Spleen (tissue), 7 donors: ENCODE measurements around the gene GAGE10.

Experiments
- POLR2A ChIP-seq, 3 donors: fragments of 450-650 bp; IDR thresholded peaks; one replicate each; pipeline ENCODE4 v1.5.1; 2017; ENCODE audit warnings: antibody characterized with exemption in 3 of 3, mild to moderate bottlenecking in 1 of 3
- TF ChIP-seq, protein P1 (sequence below), 11 experiments: fragments of 200-600 bp in 7 of 11; fragments of 450-650 bp in 4 of 11; sonication (generic) in 4 of 11; IDR thresholded peaks in 8 of 11; conservative IDR thresholded peaks in 3 of 11; 1 replicate in 7 of 11; 2 replicates in 4 of 11; pipeline versions ENCODE4 v1.4.0 to v1.8.0; 2016 to 2021; ENCODE audit warnings: antibody characterized with exemption in 11 of 11, inconsistent platforms in 4 of 11, mild to moderate bottlenecking in 1 of 11
- donor health status: DM: no; HTN: no; CAD: no; lungs with moderate emphysema.
- donor health status: DM: no; HTN: no; CAD: no.
- donor health status: DM: no; HTN: no; CAD: no.

DNA sequence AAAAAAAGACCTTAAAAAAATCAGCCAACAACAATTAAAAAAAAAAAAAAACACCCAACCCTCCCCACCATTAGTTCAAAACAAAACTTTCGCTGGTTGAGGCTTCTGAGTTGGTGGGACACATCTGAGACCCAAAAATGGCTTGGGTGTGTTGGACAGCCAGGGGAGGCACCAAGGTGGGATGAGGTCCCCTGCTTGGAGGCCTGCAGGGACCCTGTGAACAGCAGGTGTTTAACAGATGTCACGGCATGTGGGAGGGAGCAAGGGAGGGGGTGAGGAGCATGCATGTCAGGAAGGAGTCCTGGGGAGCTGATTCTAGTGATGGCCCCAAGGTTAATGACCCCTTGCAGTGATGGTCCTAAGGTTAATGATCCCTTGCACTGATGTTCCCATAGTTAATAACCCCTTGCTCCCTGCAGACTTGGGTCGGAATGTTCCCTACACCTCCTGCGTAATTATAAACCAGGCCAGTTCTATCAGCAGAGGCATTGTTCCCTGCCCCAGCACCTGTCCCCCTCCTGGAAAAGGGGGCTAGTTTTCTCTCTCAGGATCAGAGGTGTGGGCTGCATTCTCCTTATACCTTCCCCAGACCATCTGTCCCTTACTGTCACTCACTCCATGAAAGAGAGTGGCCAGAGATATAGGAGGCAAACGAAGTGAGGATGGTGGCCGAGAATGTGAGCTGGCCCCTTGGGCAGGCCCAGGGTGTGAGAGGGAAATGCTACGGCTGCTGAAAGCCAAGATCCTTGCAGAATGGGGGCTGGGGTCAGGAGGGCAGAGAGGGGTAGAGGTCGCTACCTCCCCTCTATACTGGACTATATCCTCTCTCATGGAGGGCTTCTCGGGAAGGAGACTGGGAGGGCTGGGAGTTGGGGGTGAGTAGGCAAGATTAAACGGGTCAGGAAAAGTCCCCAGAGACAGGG is 36.7 kb upstream of the GAGE10 start:
- TF ChIP-seq, protein P1, sequence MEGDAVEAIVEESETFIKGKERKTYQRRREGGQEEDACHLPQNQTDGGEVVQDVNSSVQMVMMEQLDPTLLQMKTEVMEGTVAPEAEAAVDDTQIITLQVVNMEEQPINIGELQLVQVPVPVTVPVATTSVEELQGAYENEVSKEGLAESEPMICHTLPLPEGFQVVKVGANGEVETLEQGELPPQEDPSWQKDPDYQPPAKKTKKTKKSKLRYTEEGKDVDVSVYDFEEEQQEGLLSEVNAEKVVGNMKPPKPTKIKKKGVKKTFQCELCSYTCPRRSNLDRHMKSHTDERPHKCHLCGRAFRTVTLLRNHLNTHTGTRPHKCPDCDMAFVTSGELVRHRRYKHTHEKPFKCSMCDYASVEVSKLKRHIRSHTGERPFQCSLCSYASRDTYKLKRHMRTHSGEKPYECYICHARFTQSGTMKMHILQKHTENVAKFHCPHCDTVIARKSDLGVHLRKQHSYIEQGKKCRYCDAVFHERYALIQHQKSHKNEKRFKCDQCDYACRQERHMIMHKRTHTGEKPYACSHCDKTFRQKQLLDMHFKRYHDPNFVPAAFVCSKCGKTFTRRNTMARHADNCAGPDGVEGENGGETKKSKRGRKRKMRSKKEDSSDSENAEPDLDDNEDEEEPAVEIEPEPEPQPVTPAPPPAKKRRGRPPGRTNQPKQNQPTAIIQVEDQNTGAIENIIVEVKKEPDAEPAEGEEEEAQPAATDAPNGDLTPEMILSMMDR (IDR thresholded peaks at IDR 0.05 in 8 of 11, conservative IDR thresholded peaks at IDR 0.05 in 3 of 11) = no peak
- no peak for TF ChIP-seq POLR2A (IDR thresholded peaks at IDR 0.05)
